Endometrial microvascular endothelial cells (primary cell): ENCODE results near the gene ASB17. TPM values are rescaled to one million over a fixed set of nuclear protein-coding genes. Genes with fewer than 3 reads are reported as not detected.

Experiments
- total RNA-seq: library from RNA; depleted of rRNA; stranded (reverse); fragments of >200 nt; gene quantifications from one replicate; pipeline ENCODE4 v1.2.3, GENCODE V29; 2015; ENCODE audit errors: inconsistent ontology term

The ASB17 gene
- total RNA-seq, 1 donor from 2014 or later: not detected

Other genes with a start within 250 kb of the ASB17 start
- 24.9 TPM for gene ACADM, start 207.7 kb downstream of the ASB17 start, total RNA-seq
- 63.0 TPM for gene RABGGTB, start 146.1 kb downstream of the ASB17 start, total RNA-seq
- not detected for gene MSH4, start 135.5 kb downstream of the ASB17 start, total RNA-seq
- gene ST6GALNAC3, start 142.3 kb upstream of the ASB17 start, total RNA-seq: 29.7 TPM